Kidney (tissue), 14 donors: Measurements from ENCODE around the gene ZNF469. TPM values are rescaled to one million over a fixed set of nuclear protein-coding genes. Genes with fewer than 3 reads are reported as not detected.

Experiments used
- DNase-seq, 5 donors: peaks; one replicate each; pipeline ENCODE4 v3.0.0-alpha.2; 2013 to 2020
- FAIRE-seq: peaks from 2 replicates; lab custom pipeline; 2012; peaks lifted over from hg19 to GRCh38; lab: Jason Lieb, UNC
- H3K27ac ChIP-seq, 2 donors: one replicate each; pipeline ENCODE4 v1.7.0; 2013; ENCODE audit warnings: low read depth in 2 of 2, low read length in 2 of 2, inconsistent platforms in 1 of 2
- H3K27me3 ChIP-seq: one replicate; pipeline ENCODE4 v1.7.1; 2013; ENCODE audit warnings: low read length, inconsistent platforms; ENCODE audit not compliant: control insufficient read depth, insufficient read depth
- H3K36me3 ChIP-seq, 3 donors: one replicate each; pipeline versions ENCODE4 v1.7.0 to v1.7.1; 2013; ENCODE audit warnings: low read length in 3 of 3, control low read depth in 1 of 3, inconsistent platforms in 1 of 3; ENCODE audit not compliant: insufficient read depth in 3 of 3, control insufficient read depth in 2 of 3
- H3K4me1 ChIP-seq, 3 donors: one replicate each; pipeline versions ENCODE4 v1.7.0 to v1.7.1; 2013; ENCODE audit warnings: low read length in 3 of 3, inconsistent platforms in 1 of 3, low read depth in 1 of 3; ENCODE audit not compliant: control insufficient read depth in 2 of 3, insufficient read depth in 2 of 3
- H3K4me3 ChIP-seq, 3 donors: one replicate each; pipeline versions ENCODE4 v1.7.0 to v1.8.1; 2013; ENCODE audit warnings: low read length in 3 of 3, control low read depth in 1 of 3, inconsistent platforms in 1 of 3
- H3K9ac ChIP-seq, 3 donors: one replicate each; pipeline versions ENCODE4 v1.7.0 to v1.7.1; 2013; ENCODE audit warnings: low read length in 3 of 3, control low read depth in 1 of 3, inconsistent platforms in 1 of 3
- H3K9me3 ChIP-seq, 3 donors: one replicate each; pipeline versions ENCODE4 v1.7.0 to v1.7.1; 2013; ENCODE audit warnings: low read length in 3 of 3, control low read depth in 1 of 3, inconsistent platforms in 1 of 3; ENCODE audit not compliant: control insufficient read depth in 2 of 3, insufficient read depth in 1 of 3
- intact Hi-C: fragments of 100-400 bp; cut with DNase I; formaldehyde crosslinking; loops from one replicate; pipeline ENCODE4 v1.11.1; 2022
- polyA plus RNA-seq: library from polyadenylated mRNA; stranded (reverse); fragments of 350-450 nt; fragmentation: Illumina TruSeq; extraction: RNeasy Lipid Tissue Mini Kit (QIAGEN cat#74804); gene quantifications from one replicate; pipeline ENCODE4 v1.2.3, GENCODE V29; 2014; ENCODE audit warnings: low read depth, low replicate concordance; ENCODE audit not compliant: insufficient read depth
- total RNA-seq: library from RNA; stranded (reverse); fragmentation: NEBNext Ultra II Directional; extraction: Animal tissue kit (Norgen Biotek cat#: 25700); gene quantifications from one replicate; pipeline ENCODE4 v1.2.1, GENCODE V29; 2021
- TF ChIP-seq, protein P1 (sequence below): IDR thresholded peaks from 3 replicates; pipeline ENCODE4 v1.5.1; 2012; ENCODE audit warnings: mild to moderate bottlenecking, moderate library complexity, borderline replicate concordance; ENCODE audit not compliant: insufficient read depth; ENCODE audit errors: extremely low read depth
- donor health status: control.
- donor health status: control.
- donor health status: control.
- donor health status: control.
- donor health status: control.
- donor health status: DM: yes; HTN: yes; CAD: no.
- donor health status: Normal renal cell carcinoma (clear cell type).

The ZNF469 gene
- total and polyA plus RNA-seq, 2 donors from 2014 or later = 0.09 to 1.6 TPM

DNA sequence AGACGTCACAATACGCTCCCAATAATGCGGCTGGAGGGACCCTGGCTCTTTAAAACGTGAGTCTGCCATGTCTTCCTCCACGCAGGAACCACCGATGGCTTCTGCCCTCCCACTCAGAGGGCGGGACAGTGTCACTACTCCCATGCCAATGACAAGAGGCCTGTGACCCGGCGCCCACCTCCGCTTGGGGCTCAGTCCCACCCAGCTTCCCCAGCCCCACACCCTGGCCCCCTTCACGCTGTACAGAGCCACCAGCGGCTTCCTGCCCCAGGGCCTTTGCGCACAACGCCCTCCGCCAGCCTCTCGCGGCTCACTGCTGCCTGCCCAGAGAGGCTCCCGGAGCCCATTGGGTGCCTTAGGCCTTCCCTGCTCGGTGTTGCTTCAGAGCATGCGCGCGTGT, 29.5 kb upstream of the ZNF469 start:
- Histone ChIP-seq H3K4me1 (no peaks in the 10 kb centered on the region), H3K27ac (no peak overlapping the region), H3K36me3 (no peaks in the 10 kb centered on the region), H3K9ac (no peak overlapping the region), H3K9me3 (no peaks in the 10 kb centered on the region), H3K4me3 (no peak overlapping the region), H3K27me3 (no peaks in the 10 kb centered on the region)
- FAIRE-seq (no peak), DNase-seq (peak in 2 of 5 donors; percentile 42 to 56)
- TF ChIP-seq, protein P1, sequence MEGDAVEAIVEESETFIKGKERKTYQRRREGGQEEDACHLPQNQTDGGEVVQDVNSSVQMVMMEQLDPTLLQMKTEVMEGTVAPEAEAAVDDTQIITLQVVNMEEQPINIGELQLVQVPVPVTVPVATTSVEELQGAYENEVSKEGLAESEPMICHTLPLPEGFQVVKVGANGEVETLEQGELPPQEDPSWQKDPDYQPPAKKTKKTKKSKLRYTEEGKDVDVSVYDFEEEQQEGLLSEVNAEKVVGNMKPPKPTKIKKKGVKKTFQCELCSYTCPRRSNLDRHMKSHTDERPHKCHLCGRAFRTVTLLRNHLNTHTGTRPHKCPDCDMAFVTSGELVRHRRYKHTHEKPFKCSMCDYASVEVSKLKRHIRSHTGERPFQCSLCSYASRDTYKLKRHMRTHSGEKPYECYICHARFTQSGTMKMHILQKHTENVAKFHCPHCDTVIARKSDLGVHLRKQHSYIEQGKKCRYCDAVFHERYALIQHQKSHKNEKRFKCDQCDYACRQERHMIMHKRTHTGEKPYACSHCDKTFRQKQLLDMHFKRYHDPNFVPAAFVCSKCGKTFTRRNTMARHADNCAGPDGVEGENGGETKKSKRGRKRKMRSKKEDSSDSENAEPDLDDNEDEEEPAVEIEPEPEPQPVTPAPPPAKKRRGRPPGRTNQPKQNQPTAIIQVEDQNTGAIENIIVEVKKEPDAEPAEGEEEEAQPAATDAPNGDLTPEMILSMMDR = no peak
- intact Hi-C loops = no loop called here

DNA sequence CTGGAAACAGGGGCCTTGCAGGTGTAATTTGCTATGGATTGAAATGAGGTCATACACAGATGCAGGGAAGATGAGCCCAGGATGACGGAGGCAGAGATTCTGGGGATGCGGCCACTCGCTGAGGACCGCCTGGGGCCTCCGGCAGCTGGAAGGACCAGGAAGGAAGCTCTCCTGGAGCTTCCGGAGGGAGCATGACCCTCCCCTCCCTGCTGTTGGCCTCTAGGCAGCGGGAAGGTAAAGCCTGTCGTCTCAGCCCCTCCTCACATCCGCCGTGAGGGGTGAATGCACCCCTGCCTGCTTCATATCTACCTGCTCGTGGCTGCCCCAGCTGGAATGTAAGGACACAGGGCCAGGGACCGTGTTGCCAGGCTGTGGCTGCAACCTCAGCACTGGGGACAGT, 29.1 kb upstream of the ZNF469 start:
- Histone ChIP-seq H3K27ac (no peak overlapping the region), H3K9ac (no peak overlapping the region), H3K27me3 (no peaks in the 10 kb centered on the region), H3K36me3 (no peaks in the 10 kb centered on the region), H3K9me3 (no peaks in the 10 kb centered on the region), H3K4me3 (no peak overlapping the region), H3K4me1 (no peaks in the 10 kb centered on the region)
- intact Hi-C loops = no loop called here
- DNase-seq (peak in 2 of 5 donors; percentile 28 to 37), FAIRE-seq (no peak)
- TF ChIP-seq, protein P1 = no peak

DNA sequence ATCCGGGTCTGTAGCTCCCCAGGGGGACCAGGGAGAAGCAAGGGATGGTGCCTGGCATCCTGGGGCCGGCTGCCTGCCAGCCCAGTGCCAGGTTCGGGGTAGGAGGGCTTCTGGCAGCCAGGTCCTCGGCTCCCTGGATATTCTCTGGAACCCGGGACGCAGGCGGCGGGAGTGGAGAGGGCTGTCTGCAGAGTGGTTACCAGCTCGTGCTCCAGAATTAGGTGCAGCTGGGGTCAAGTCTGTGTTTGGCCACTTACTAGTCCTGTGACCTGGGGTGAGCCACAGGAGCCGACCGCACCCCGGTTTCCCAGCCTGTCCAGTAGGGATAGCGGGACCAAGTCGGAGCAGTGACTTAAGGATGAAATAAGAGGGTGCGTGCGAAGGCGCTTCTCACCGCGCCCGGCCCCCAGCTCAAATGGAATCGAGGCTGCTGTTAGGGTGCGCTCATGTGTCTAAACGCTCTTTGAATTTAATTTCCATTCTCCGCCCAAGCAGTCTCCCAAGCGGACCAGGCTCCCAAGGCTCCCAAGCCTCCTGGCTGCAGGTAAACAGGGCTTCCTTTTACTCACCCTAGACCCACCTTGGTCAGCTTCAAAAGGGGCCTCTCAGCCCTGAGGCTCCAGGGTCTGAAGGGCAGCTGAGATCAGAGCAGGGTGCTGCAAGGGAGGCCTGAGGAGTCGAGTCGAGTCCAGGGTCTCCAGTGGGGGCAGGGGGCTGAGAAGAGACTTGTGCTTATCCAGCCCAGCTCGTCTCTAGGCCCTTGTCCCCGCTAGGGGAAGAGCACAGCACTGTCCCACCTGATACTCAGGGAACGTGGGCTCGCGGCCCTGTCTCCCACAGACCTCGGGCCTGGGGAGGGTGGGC, 28.3 kb upstream of the ZNF469 start:
- DNase-seq = peak in 2 of 5 donors; percentile 34 to 48
- no peak for FAIRE-seq
- no peaks in the 10 kb centered on the region for H3K4me1 ChIP-seq
- no peaks in the 10 kb centered on the region for H3K27me3 ChIP-seq
- intact Hi-C loops = no loop called here
- TF ChIP-seq, protein P1 = no peak
- H3K4me3 ChIP-seq = no peak overlapping the region
- no peaks in the 10 kb centered on the region for H3K36me3 ChIP-seq
- H3K9me3 ChIP-seq = no peaks in the 10 kb centered on the region
- no peak overlapping the region for H3K9ac ChIP-seq
- no peak overlapping the region for H3K27ac ChIP-seq
